ENCODE data around the gene MCOLN3. TPM values are rescaled to one million over a fixed set of nuclear protein-coding genes. Genes with fewer than 3 reads are reported as not detected.

Gene MCOLN3
- total RNA-seq, 1 donor from 2014 or later: not detected

GRCh38 chr1:84968101-84968500, 80.2 kb downstream of the MCOLN3 start:
- no peak for DNase-seq (ENCODE audit: low spot score)
- H3K4me3 Mint-ChIP-seq (ENCODE audit: unreplicated experiment): no peak overlapping the region
- no peak for TF ChIP-seq CTCF (IDR thresholded peaks at IDR 0.05)

More at GRCh38 chr1:84968101-84968500, 80.2 kb downstream of the MCOLN3 start:
- H3K9me3 Mint-ChIP-seq (ENCODE audit: low read depth): no peaks in the 10 kb centered on the region
- peaks cover 9% of the 10 kb centered on the region for H3K4me1 Mint-ChIP-seq (ENCODE audit: low read depth)
- no peaks in the 10 kb centered on the region for H3K36me3 Mint-ChIP-seq (ENCODE audit: low read depth)
- H3K27ac Mint-ChIP-seq (ENCODE audit: unreplicated experiment): no peak overlapping the region
- peaks cover 8% of the 10 kb centered on the region for H3K27me3 Mint-ChIP-seq (ENCODE audit: low read depth)

Other genes with a start within 250 kb of the MCOLN3 start
- gene LPAR3, start 155.3 kb downstream of the MCOLN3 start, total RNA-seq: not detected in 3 replicates
- gene MCOLN2, start 51.4 kb downstream of the MCOLN3 start, total RNA-seq: not detected in 3 replicates
- 13.1 to 17.8 TPM (median 13.4 TPM) in 3 replicates for gene SYDE2, start 152.5 kb upstream of the MCOLN3 start, total RNA-seq
- gene C1orf52, start 211.2 kb upstream of the MCOLN3 start, total RNA-seq: 27.1 to 31.3 TPM (median 28.0 TPM) in 3 replicates
- 21.9 to 26.5 TPM (median 24.9 TPM) in 3 replicates for gene BCL10, start 228.1 kb upstream of the MCOLN3 start, total RNA-seq